RCC 7860 (cell line): ENCODE results near the gene IL21R.
"Not testable (repeated sequence)": the region's sequence is repeated elsewhere in the genome, so short reads cannot be mapped to it uniquely, and the experiment has no call there.

Source experiments
- DNase-seq: peaks from one replicate; pipeline ENCODE4 v3.0.0-alpha.2; 2015; ENCODE audit warnings: low spot score
- FAIRE-seq: peaks from 2 replicates; lab custom pipeline; 2012; peaks lifted over from hg19 to GRCh38; lab: Jason Lieb, UNC

IL21R gene

GRCh38 chr16:27400751-27401620 is 988 bp upstream of the IL21R start:
- FAIRE-seq (no peak), DNase-seq (peak; percentile 8)

DNA sequence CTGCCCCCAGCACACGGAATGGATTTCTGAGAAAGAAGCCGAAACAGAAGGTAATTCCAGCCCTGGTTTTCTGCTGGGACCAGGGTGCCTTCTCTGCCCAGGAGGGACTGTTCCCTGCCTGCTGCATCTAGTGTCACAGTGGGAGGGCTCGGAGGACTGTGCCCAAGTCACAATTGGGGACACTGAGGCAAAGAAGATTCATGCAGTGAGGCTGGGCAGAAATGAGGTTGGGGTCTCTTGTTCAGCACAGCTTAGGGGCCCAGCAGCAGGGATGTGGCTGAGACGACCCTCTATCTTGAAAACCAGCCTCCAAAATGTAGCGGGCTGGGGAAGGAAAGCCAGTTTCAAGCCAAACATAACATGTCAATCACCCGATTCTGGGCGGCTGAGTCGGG is 592 bp downstream of the IL21R start:
- FAIRE-seq (no peak), DNase-seq (no peak)

DNA sequence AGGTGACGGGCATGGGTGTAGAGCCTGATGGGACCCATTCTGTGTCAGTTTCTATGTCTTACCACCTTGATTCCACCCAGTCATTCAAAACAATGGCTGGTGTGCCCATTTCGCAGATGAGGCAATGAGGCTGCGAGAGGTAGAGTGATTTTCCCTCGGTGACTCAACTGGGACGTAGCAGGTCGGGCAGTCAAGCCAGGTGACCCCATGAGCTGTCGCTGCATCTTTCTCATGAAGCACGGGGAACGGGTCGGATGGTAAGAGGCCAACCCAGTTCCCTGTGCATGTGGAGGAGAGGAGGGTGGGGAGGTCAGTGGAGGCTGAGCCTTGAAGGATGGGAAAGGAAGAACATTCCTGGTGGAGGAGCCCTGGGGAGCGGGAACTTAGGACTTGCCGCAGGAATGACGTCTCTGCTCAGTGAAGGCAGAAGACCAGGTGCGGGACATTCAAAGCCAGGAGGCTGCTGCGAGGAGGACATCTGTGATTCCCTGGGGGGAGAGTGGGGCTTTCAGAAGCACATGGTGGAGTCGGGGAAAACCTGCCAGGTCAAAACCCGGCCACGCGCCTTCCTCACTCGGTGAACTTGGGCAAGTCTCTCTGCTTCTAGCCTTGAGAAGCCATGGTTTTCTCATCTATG is 1.1 kb downstream of the IL21R start:
- FAIRE-seq (no peak), DNase-seq (no peak)

DNA sequence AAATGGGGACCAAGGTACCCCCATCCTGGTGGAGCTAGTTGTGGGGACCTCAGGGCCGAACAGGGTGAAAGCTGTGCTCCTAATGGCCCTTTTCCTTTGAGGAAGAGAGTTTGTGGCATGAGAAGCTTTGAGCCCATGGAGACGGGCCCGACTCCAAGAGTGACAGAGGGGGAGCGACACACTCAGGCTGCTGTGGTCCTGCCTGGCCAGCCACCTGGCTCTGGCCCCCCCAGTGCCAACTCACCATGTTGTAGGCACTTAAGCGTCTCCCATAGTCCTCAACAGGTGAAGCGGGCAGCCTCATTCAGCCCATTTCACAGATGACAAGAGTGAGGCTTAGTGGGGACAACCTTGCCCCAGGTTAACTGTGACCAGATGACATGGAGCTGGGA is 1.6 kb downstream of the IL21R start:
- FAIRE-seq (no peak), DNase-seq (no peak)

- no peak for DNase-seq
- FAIRE-seq = no peak
Measured at GRCh38 chr16:27404163-27404823, 2.3 kb downstream of the IL21R start.

- DNase-seq = no peak
- no peak for FAIRE-seq
Measured at GRCh38 chr16:27405546-27406451, 3.8 kb downstream of the IL21R start.

DNA sequence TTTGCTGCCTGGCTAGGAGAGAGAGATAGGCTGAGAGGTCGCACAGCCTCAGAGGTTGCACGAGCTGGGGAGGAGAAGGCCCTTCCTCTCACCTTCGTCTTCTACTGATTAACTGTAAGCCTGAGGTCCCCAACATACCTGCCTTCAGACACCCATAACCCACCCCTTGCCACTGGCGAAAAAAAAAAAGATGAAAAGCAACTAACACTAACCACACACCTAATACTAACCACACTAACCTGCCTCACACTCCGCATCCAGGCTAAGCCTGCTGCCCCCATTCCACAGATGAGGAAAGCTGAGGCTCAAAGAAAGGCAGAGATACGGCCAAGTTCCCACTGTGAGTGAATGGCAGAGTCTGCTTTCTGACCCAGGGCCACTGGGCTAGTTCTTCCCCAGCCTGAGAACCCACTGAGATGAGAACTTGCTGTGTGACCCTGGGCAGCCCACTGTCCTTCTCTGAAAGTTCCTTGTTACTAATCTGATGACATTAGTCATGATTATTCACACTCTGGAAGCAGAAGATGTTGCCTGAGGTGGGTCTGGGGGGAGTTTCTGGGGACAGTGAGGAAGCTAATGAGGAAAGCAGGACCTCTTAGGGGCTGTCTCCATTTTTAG is 4.6 kb downstream of the IL21R start:
- FAIRE-seq = no peak

DNA sequence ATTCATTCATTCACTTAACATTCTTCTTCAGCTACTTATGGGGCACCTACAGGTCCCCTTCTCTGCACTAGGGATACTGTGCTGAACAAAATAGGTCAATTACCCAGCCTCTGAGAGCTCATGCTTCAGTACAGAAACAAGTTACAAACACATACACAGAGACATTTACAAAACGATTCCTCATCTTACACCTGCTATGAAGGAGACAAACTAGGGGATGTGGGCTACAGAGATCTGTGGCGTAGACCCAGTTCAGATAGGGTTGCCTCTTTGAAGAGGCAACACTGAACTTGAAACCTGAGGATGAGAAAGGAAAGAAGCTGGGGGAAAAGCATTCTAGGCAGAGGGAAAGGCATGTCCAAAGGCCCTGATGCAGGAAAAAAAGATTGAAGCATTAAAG is 5.2 kb downstream of the IL21R start:
- DNase-seq (no peak), FAIRE-seq (no peak)

More for the DNA sequence above, 4.6 kb downstream of the IL21R start:
- DNase-seq = no peak

DNA sequence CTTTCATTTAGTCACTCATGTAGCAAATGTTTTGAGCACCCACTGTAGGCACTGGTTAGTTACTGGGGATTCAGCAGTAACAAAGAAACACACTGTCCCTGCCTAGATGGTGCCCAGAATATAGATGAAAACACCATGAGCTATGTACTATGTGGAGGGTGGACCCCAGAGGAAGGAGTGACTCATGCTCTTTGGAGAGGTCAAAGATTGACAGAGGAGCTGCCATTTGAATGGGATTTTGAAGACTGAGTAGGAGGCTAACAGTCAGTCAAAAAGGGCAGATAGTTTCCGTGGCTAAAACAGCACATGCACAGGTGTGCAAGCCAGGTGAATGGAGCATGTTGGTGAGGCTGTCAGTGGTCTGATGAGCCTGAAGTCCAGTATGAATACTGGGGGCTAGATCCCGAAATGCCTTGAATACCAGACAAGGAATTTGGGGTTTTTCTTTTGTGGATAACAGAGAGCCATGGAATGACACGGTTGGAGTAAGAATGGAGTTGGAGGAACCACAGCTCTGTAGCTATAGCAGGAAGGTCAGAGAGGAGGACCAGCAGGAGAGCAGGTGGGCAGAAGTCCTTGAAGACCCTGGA is 6.1 kb downstream of the IL21R start:
- FAIRE-seq (no peak), DNase-seq (peak; percentile 60)

GRCh38 chr16:27408602-27409031 is 6.6 kb downstream of the IL21R start:
- DNase-seq = no peak

GRCh38 chr16:27409958-27410357 is 8.0 kb downstream of the IL21R start:
- not testable (repeated sequence) for DNase-seq, FAIRE-seq

More at GRCh38 chr16:27408602-27409031, 6.6 kb downstream of the IL21R start:
- no peak for FAIRE-seq

GRCh38 chr16:27410761-27411160 is 8.8 kb downstream of the IL21R start:
- DNase-seq (no peak), FAIRE-seq (no peak)

DNA sequence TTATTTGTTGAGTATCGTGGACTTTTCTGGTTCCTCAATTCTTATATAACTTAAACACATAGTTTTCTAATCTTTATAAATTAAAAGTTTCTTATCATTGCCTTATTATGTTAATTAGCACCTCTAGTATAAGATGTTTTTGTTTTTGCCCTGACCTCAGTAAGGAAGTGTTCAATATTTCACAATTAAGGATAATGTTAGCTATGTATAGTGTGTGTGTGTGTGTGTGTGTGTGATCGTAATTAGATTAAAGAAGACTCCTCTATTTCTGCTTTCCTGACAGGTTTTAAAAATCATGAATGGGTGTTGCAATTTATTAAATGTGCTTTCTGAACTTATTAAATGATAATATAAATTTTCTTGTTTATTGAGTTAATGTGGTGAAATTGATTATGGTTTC is 12.0 kb downstream of the IL21R start:
- DNase-seq (no peak), FAIRE-seq (no peak)

- DNase-seq = no peak
- FAIRE-seq = no peak
Measured at GRCh38 chr16:27414788-27415431, 12.9 kb downstream of the IL21R start.

DNA sequence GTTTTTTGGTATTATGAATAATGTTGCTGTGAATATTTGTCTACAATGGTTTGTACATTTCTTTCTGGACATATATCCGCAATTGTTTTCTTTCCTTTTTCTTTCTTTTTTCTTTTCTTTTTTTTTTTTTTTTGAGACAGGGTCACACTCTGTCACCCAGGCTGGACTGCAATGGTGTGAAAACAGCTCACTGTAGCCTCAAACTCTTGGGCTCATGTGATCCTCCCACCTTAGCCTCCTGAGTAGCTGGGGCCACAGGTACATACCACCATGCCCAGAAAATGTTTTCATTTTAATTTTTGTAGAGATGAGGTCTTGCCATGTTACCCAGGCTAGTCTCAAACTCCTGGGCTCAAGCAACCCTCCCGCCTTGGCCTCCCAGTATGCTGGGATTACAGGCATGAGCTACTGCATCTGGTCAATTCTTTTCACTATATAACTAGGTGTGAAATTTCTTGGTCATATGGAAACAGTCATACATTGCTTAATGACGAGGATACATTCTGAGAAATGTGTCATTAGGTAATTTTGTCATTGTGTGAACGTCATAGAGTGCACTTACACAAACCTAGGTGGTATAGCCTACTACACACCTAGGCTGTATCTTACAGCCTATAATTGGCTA is 15.2 kb downstream of the IL21R start:
- no peak for DNase-seq
- FAIRE-seq = no peak

DNA sequence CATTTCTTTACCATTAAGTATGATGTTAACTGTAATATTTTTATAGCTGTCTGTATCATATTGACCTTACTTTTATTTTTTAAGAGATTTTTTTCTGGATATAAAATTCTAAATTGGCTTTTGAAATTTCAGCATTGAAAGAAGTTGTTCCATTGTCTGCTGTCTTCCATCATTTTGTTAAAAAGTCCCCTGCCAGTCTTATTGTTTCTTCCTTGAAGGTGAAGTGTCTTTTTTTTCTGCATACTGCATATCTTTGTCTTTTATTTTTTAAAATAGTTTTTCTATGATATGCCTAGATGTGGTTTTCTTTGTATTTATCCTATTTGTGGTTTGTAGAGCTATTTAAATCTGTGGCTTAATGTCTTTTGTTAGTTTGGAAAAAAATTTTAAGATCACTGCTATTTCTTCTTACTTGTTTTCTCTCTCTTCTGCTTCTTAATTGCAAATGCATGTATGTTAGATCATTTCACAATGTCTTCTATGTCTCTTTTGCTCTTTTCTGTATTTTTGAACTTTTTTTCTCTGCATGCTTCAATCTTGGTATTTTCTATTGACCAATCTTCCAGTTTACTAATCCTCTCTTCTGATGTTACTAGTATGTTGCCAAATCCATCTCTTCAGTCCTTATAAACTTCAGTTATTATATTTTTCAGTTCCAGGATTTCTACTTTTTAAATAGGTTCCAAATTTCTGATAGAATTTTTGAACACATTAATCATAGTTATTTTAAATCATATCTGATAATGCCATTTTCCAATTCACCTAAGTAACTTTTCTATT is 20.2 kb downstream of the IL21R start:
- no peak for FAIRE-seq
- no peak for DNase-seq

GRCh38 chr16:27424772-27425498 is 23.0 kb downstream of the IL21R start:
- FAIRE-seq (no peak), DNase-seq (no peak)
